GM21717 (cell line): ENCODE data around the gene TOMM70.

Source experiments
- ATAC-seq: cut with Tn5 transposase; IDR thresholded peaks from one replicate; pipeline ENCODE4 v1.9.1; 2021; ENCODE audit warnings: mild to moderate bottlenecking, moderate library complexity; ENCODE audit not compliant: unreplicated experiment

The TOMM70 gene

GRCh38 chr3:100411091-100411982, 10.4 kb upstream of the TOMM70 start:
- no peak for ATAC-seq

- no peak for ATAC-seq
Measured at GRCh38 chr3:100407977-100408532, 7.2 kb upstream of the TOMM70 start.

- no peak for ATAC-seq
Measured at GRCh38 chr3:100407164-100407563, 6.3 kb upstream of the TOMM70 start.

GRCh38 chr3:100404250-100404548, 3.3 kb upstream of the TOMM70 start:
- no peak for ATAC-seq

GRCh38 chr3:100403362-100404249, 2.7 kb upstream of the TOMM70 start:
- ATAC-seq, result no peak

GRCh38 chr3:100402891-100403290, 2.0 kb upstream of the TOMM70 start:
- no peak for ATAC-seq

GRCh38 chr3:100402256-100402655, 1.4 kb upstream of the TOMM70 start:
- no peak for ATAC-seq

- ATAC-seq, result peak; percentile 16
Measured at GRCh38 chr3:100401674-100402041, 769 bp upstream of the TOMM70 start.

GRCh38 chr3:100400419-100400779, 490 bp downstream of the TOMM70 start:
- peak; percentile 14 for ATAC-seq

- no peak for ATAC-seq
Measured at GRCh38 chr3:100399341-100400071, 1.4 kb downstream of the TOMM70 start.

GRCh38 chr3:100396967-100397366, 3.9 kb downstream of the TOMM70 start:
- ATAC-seq, result no peak

GRCh38 chr3:100395679-100396431, 5.0 kb downstream of the TOMM70 start:
- no peak for ATAC-seq

GRCh38 chr3:100389025-100389424, 11.9 kb downstream of the TOMM70 start:
- no peak for ATAC-seq

- ATAC-seq, result no peak
Measured at GRCh38 chr3:100386437-100387074, 14.3 kb downstream of the TOMM70 start.

GRCh38 chr3:100384733-100385525, 16.0 kb downstream of the TOMM70 start:
- no peak for ATAC-seq

GRCh38 chr3:100376301-100376700, 24.6 kb downstream of the TOMM70 start:
- no peak for ATAC-seq

GRCh38 chr3:100374521-100374920, 26.4 kb downstream of the TOMM70 start:
- no peak for ATAC-seq

- no peak for ATAC-seq
Measured at GRCh38 chr3:100370756-100371155, 30.1 kb downstream of the TOMM70 start.

- ATAC-seq, result no peak
Measured at GRCh38 chr3:100368441-100368840, 32.4 kb downstream of the TOMM70 start.
